Kidney (tissue), 14 donors: ENCODE measurements around the gene TTC23. TPM values are rescaled to one million over a fixed set of nuclear protein-coding genes. Genes with fewer than 3 reads are reported as not detected.

ENCODE experiments used
- DNase-seq, 5 donors: peaks; one replicate each; pipeline ENCODE4 v3.0.0-alpha.2; 2013 to 2020
- FAIRE-seq: peaks from 2 replicates; lab custom pipeline; 2012; peaks lifted over from hg19 to GRCh38; lab: Jason Lieb, UNC
- H3K27ac ChIP-seq, 2 donors: one replicate each; pipeline ENCODE4 v1.7.0; 2013; ENCODE audit warnings: low read depth in 2 of 2, low read length in 2 of 2, inconsistent platforms in 1 of 2
- H3K27me3 ChIP-seq: one replicate; pipeline ENCODE4 v1.7.1; 2013; ENCODE audit warnings: low read length, inconsistent platforms; ENCODE audit not compliant: control insufficient read depth, insufficient read depth
- H3K36me3 ChIP-seq, 3 donors: one replicate each; pipeline versions ENCODE4 v1.7.0 to v1.7.1; 2013; ENCODE audit warnings: low read length in 3 of 3, control low read depth in 1 of 3, inconsistent platforms in 1 of 3; ENCODE audit not compliant: insufficient read depth in 3 of 3, control insufficient read depth in 2 of 3
- H3K4me1 ChIP-seq, 3 donors: one replicate each; pipeline versions ENCODE4 v1.7.0 to v1.7.1; 2013; ENCODE audit warnings: low read length in 3 of 3, inconsistent platforms in 1 of 3, low read depth in 1 of 3; ENCODE audit not compliant: control insufficient read depth in 2 of 3, insufficient read depth in 2 of 3
- H3K4me3 ChIP-seq, 3 donors: one replicate each; pipeline versions ENCODE4 v1.7.0 to v1.8.1; 2013; ENCODE audit warnings: low read length in 3 of 3, control low read depth in 1 of 3, inconsistent platforms in 1 of 3
- H3K9ac ChIP-seq, 3 donors: one replicate each; pipeline versions ENCODE4 v1.7.0 to v1.7.1; 2013; ENCODE audit warnings: low read length in 3 of 3, control low read depth in 1 of 3, inconsistent platforms in 1 of 3
- H3K9me3 ChIP-seq, 3 donors: one replicate each; pipeline versions ENCODE4 v1.7.0 to v1.7.1; 2013; ENCODE audit warnings: low read length in 3 of 3, control low read depth in 1 of 3, inconsistent platforms in 1 of 3; ENCODE audit not compliant: control insufficient read depth in 2 of 3, insufficient read depth in 1 of 3
- CTCF ChIP-seq: IDR thresholded peaks from 3 replicates; pipeline ENCODE4 v1.5.1; 2012; ENCODE audit warnings: mild to moderate bottlenecking, moderate library complexity, borderline replicate concordance; ENCODE audit not compliant: insufficient read depth; ENCODE audit errors: extremely low read depth
- intact Hi-C: fragments of 100-400 bp; cut with DNase I; formaldehyde crosslinking; loops from one replicate; pipeline ENCODE4 v1.11.1; 2022
- polyA plus RNA-seq: library from polyadenylated mRNA; stranded (reverse); fragments of 350-450 nt; fragmentation: Illumina TruSeq; extraction: RNeasy Lipid Tissue Mini Kit (QIAGEN cat#74804); gene quantifications from one replicate; pipeline ENCODE4 v1.2.3, GENCODE V29; 2014; ENCODE audit warnings: low read depth, low replicate concordance; ENCODE audit not compliant: insufficient read depth
- total RNA-seq: library from RNA; stranded (reverse); fragmentation: NEBNext Ultra II Directional; extraction: Animal tissue kit (Norgen Biotek cat#: 25700); gene quantifications from one replicate; pipeline ENCODE4 v1.2.1, GENCODE V29; 2021
- donor health status: control.
- donor health status: control.
- donor health status: control.
- donor health status: control.
- donor health status: control.
- donor health status: DM: yes; HTN: yes; CAD: no.
- donor health status: Normal renal cell carcinoma (clear cell type).

Gene TTC23
- total and polyA plus RNA-seq, 2 donors from 2014 or later = 11.2 to 23.6 TPM

- TF ChIP-seq CTCF = no peak
- FAIRE-seq (no peak), DNase-seq (no peak)
- Histone ChIP-seq H3K9me3 (no peaks in the 10 kb centered on the region), H3K4me1 (peaks cover 0 to 7% (median 0%) of the 10 kb centered on the region in 3 donors), H3K4me3 (no peak overlapping the region), H3K27me3 (no peaks in the 10 kb centered on the region), H3K27ac (no peak overlapping the region), H3K9ac (no peak overlapping the region), H3K36me3 (no peaks in the 10 kb centered on the region)
- intact Hi-C loops = no loop called here
Observed at GRCh38 chr15:99185414-99186130, 63.8 kb downstream of the TTC23 start.

- H3K9me3 ChIP-seq = no peaks in the 10 kb centered on the region
- no peak overlapping the region for H3K9ac ChIP-seq
- FAIRE-seq (no peak), DNase-seq (no peak)
- no peak for TF ChIP-seq CTCF
- H3K27me3 ChIP-seq = no peaks in the 10 kb centered on the region
- intact Hi-C loops = no loop called here
- no peak overlapping the region for H3K27ac ChIP-seq
- peaks cover 0 to 7% (median 0%) of the 10 kb centered on the region in 3 donors for H3K4me1 ChIP-seq
- no peak overlapping the region for H3K4me3 ChIP-seq
- no peaks in the 10 kb centered on the region for H3K36me3 ChIP-seq
Observed at GRCh38 chr15:99182791-99183190, 66.6 kb downstream of the TTC23 start.

GRCh38 chr15:99181545-99181971 lies 67.8 kb downstream of the TTC23 start:
- peak in 1 of 5 donors; percentile 88 for DNase-seq
- H3K27ac ChIP-seq = peak overlapping the region; percentile 27 to 47
- peaks cover 0 to 7% (median 0%) of the 10 kb centered on the region in 3 donors for H3K4me1 ChIP-seq
- H3K9ac ChIP-seq = no peak overlapping the region
- TF ChIP-seq CTCF = no peak
- no peaks in the 10 kb centered on the region for H3K36me3 ChIP-seq
- no peaks in the 10 kb centered on the region for H3K27me3 ChIP-seq
- FAIRE-seq = no peak
- H3K4me3 ChIP-seq = no peak overlapping the region
- H3K9me3 ChIP-seq = no peaks in the 10 kb centered on the region
- intact Hi-C loops = no loop called here
